Tibial nerve (tissue), 4 donors: ENCODE measurements around the gene ICA1. TPM values are rescaled to one million over a fixed set of nuclear protein-coding genes. Genes with fewer than 3 reads are reported as not detected.
"Not testable (repeated sequence)": the region's sequence is repeated elsewhere in the genome, so short reads cannot be mapped to it uniquely, and the experiment has no call there.

Experiments
- DNase-seq, 2 donors: peaks; one replicate each; pipeline ENCODE4 v3.0.0-alpha.2; 2019; ENCODE audit warnings: low spot score in 2 of 2
- H3K27ac ChIP-seq, 4 donors: fragments of 200-600 bp; sonication (generic) in 3 of 4; one replicate each; pipeline ENCODE4 v1.5.1; 2017 to 2019; ENCODE audit warnings: mild to moderate bottlenecking in 1 of 4
- H3K27me3 ChIP-seq, 2 donors: fragments of 200-600 bp; sonication (generic) in 1 of 2; one replicate each; pipeline versions ENCODE4 v1.5.1 to v1.6.0; 2017 to 2019
- H3K36me3 ChIP-seq, 3 donors: fragments of 200-600 bp; sonication (generic); one replicate each; pipeline ENCODE4 v1.5.1; 2018 to 2019
- H3K4me1 ChIP-seq, 4 donors: fragments of 200-600 bp; sonication (generic) in 3 of 4; one replicate each; pipeline ENCODE4 v1.5.1; 2017 to 2019
- H3K4me3 ChIP-seq, 4 donors: fragments of 200-600 bp; sonication (generic) in 3 of 4; one replicate each; pipeline ENCODE4 v1.5.1; 2017 to 2019; ENCODE audit warnings: mild to moderate bottlenecking in 1 of 4, moderate library complexity in 1 of 4
- H3K9me3 ChIP-seq, 4 donors: fragments of 200-600 bp; sonication (generic) in 3 of 4; one replicate each; pipeline ENCODE4 v1.5.1; 2017 to 2019
- EP300 ChIP-seq, 2 donors: sonication (generic); formaldehyde crosslinking; IDR thresholded peaks; one replicate each; pipeline ENCODE4 v1.6.1; 2017; ENCODE audit warnings: antibody characterized with exemption in 2 of 2, mild to moderate bottlenecking in 1 of 2
- POLR2A ChIP-seq, 2 donors: fragments of 450-650 bp; IDR thresholded peaks; one replicate each; pipeline ENCODE4 v1.6.1; 2017; ENCODE audit warnings: antibody characterized with exemption in 2 of 2, mild to moderate bottlenecking in 2 of 2, moderate library complexity in 2 of 2
- WGBS, 2 donors: methylation state at CpG; one replicate each; pipeline ENCODE4 v1.1.5; 2018; 5-methylcytosine and 5-hydroxymethylcytosine counted together
- total RNA-seq, 4 donors: library from RNA; depleted of rRNA; stranded (reverse); fragments of >200 nt; gene quantifications; one replicate each; pipeline ENCODE4 v1.1.0, GENCODE V29; 2016
- TF ChIP-seq, protein P1 (sequence below), 5 experiments: fragments of 200-600 bp in 3 of 5; fragments of 450-650 bp in 2 of 5; sonication (generic) in 3 of 5; IDR thresholded peaks; one replicate each; pipeline ENCODE4 v1.5.1; 2016 to 2019; ENCODE audit warnings: antibody characterized with exemption in 5 of 5, mild to moderate bottlenecking in 3 of 5, moderate library complexity in 2 of 5

Gene ICA1
- total RNA-seq, 4 donors from 2014 or later: 12.8 to 27.3 (median 20.5) TPM

DNA sequence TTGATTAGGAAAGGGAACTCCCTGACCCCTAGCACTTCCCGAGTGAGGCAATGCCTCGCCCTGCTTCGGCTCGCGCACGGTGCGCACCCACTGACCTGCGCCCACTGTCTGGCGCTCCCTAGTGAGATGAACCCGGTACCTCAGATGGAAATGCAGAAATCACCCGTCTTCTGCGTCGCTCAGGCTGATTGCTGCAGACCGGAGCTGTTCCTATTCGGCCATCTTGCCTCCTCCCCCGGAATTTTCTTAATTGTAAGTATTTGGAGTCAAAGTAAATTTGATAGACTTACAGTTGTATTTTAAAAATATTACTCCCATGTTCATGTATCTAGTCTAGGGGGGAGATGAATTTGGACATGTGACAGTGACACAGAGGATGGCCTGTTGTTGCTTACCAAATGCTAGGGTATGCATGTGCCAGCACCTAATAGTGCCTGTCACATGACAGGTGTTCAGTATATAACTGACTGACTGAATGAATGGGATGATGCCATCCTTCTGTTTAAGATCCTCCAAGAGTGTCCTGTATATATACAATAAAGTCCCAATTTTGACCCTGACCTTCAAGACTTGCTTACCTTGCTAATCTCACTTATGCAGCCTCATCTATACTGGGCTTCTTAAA lies 42.0 kb upstream of the ICA1 start:
- DNase-seq: no peak
- no peaks in the 10 kb centered on the region for H3K27me3 ChIP-seq
- no peaks in the 10 kb centered on the region for H3K4me1 ChIP-seq
- no peaks in the 10 kb centered on the region for H3K9me3 ChIP-seq
- no peak overlapping the region for H3K4me3 ChIP-seq
- H3K27ac ChIP-seq: no peak overlapping the region
- 91 to 93% methylated on average over 16 of the region's 16 CpGs for WGBS, 2 donors
- TF ChIP-seq POLR2A (IDR thresholded peaks at IDR 0.05) (no peak), EP300 (IDR thresholded peaks at IDR 0.05) (no peak)
- TF ChIP-seq, protein P1, sequence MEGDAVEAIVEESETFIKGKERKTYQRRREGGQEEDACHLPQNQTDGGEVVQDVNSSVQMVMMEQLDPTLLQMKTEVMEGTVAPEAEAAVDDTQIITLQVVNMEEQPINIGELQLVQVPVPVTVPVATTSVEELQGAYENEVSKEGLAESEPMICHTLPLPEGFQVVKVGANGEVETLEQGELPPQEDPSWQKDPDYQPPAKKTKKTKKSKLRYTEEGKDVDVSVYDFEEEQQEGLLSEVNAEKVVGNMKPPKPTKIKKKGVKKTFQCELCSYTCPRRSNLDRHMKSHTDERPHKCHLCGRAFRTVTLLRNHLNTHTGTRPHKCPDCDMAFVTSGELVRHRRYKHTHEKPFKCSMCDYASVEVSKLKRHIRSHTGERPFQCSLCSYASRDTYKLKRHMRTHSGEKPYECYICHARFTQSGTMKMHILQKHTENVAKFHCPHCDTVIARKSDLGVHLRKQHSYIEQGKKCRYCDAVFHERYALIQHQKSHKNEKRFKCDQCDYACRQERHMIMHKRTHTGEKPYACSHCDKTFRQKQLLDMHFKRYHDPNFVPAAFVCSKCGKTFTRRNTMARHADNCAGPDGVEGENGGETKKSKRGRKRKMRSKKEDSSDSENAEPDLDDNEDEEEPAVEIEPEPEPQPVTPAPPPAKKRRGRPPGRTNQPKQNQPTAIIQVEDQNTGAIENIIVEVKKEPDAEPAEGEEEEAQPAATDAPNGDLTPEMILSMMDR (IDR thresholded peaks at IDR 0.05): no peak
- no peaks in the 10 kb centered on the region for H3K36me3 ChIP-seq

DNA sequence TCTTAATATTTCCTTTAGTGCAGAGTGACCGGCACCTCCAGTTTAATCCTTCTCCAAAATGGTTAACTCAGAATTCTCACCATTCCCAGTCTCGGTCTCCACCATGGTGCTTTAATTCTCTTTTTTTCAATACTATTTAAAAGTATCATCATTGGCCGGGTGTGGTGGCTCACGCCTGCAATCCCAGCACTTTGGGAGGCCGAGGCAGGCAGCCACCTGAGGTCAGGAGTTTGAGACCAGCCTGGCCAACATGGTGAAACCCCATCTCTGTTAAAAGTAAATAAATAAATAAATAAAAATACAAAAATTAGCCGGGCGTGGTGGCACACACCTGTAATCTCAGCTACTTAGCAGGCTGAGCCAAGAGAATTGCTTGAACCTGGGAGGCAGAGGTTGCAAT lies 35.1 kb upstream of the ICA1 start:
- H3K27me3 ChIP-seq, H3K9me3 ChIP-seq, H3K27ac ChIP-seq, H3K4me1 ChIP-seq, DNase-seq, H3K4me3 ChIP-seq, H3K36me3 ChIP-seq: not testable (repeated sequence)
- WGBS, 2 donors: 93 to 94% methylated on average over 7 of the region's 7 CpGs

DNA sequence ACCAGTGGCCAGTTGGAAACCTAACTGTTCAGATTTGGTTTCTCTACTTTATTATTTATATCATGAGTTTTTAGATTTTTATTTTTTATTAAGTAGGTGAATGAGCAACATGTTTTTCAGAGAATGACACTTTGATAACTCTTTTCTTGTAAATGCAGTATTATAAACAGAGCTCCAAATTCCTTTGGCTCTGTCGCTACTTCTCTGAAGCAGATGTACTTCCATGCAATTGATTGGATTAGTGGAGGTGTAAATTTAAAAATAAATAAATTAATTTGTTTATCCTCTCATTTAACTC lies 34.3 kb upstream of the ICA1 start:
- TF ChIP-seq EP300 (IDR thresholded peaks at IDR 0.05): no peak
- TF ChIP-seq POLR2A (IDR thresholded peaks at IDR 0.05): no peak
- TF ChIP-seq, protein P1 (IDR thresholded peaks at IDR 0.05): no peak
- H3K4me3 ChIP-seq: no peak overlapping the region
- 97 to 100% methylated on average over 1 of the region's 1 CpG for WGBS, 2 donors
- no peaks in the 10 kb centered on the region for H3K4me1 ChIP-seq
- H3K36me3 ChIP-seq: no peaks in the 10 kb centered on the region
- no peaks in the 10 kb centered on the region for H3K27me3 ChIP-seq
- H3K9me3 ChIP-seq: no peaks in the 10 kb centered on the region
- H3K27ac ChIP-seq: no peak overlapping the region
- no peak for DNase-seq

DNA sequence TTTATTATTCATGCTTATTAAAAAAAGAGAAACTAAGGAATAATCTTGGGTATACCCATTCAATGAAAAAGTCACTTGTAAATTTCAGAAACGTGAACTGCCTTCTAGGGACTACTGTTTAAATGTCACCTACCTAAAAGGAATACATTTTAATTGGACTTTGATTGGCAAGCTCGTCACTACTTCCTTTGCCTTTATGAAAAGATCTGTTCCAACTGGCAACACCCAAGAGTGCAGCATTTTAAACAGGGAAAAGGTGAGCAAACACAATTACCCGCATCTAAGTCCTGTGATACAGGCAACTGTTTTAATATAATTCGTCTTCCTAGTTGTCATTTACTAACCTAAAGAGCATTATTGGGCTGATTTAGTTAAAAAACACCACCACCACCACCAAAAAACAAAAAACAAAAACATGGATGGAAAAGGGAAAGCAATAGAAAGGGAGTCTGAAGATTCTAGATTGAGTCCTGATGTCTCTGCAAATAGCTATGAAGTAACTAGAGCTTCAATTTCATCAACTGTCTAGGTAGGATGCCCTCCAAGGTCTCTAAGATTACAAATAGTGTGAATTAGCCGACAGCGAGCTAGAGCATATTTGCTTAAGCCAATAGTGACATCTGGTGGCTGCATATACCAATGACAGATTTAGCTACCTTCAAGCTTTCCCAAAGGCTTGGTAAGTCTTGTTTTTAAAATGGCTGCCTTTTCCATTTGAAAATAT lies 33.8 kb upstream of the ICA1 start:
- H3K9me3 ChIP-seq: no peaks in the 10 kb centered on the region
- no peaks in the 10 kb centered on the region for H3K4me1 ChIP-seq
- H3K36me3 ChIP-seq: no peaks in the 10 kb centered on the region
- H3K27ac ChIP-seq: no peak overlapping the region
- no peak for TF ChIP-seq EP300 (IDR thresholded peaks at IDR 0.05)
- TF ChIP-seq, protein P1 (IDR thresholded peaks at IDR 0.05): peak; percentile 59 to 77 (median 67)
- DNase-seq: peak in 1 of 2 donors; percentile 34
- WGBS, 2 donors: 50 to 51% methylated on average over 6 of the region's 6 CpGs
- H3K4me3 ChIP-seq: no peak overlapping the region
- no peaks in the 10 kb centered on the region for H3K27me3 ChIP-seq

DNA sequence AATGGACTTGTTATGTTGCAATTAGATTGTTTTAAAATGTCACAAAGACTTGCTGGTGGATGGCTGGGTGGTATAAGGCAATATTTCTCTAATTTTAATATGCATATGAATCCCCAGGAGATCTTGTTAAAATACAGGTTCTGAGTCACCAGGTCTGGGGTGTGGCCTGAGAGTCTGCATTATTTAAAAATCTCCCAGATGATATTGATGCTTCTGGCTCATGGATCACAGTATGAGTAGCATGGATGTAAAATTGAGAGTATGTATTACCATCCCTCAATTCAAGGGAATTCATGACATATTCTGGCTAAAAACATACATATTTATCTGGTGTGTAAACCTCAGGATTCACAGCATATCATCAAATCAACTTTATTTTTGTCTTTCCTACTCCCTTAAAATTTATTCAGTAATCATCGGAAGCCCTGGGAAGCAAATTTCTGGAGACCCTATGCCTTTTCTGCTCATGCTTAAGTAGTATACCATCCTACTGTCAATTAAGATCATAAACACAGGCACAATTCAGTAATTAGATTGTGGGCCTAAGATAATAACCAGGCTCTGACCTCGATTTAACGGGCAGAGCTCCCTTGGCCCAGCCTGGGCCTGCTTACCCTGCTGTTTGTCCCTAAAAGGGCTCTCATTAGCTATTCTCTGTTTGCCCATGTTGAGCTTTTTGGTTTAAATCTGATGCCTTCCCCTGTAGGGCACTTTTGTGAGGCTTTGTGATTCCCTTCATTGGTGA lies 29.6 kb upstream of the ICA1 start:
- no peaks in the 10 kb centered on the region for H3K9me3 ChIP-seq
- TF ChIP-seq, protein P1 (IDR thresholded peaks at IDR 0.05): no peak
- TF ChIP-seq POLR2A (IDR thresholded peaks at IDR 0.05) (no peak), EP300 (IDR thresholded peaks at IDR 0.05) (no peak)
- H3K4me1 ChIP-seq: no peaks in the 10 kb centered on the region
- DNase-seq: no peak
- H3K27me3 ChIP-seq: no peaks in the 10 kb centered on the region
- no peak overlapping the region for H3K4me3 ChIP-seq
- 70 to 85% methylated on average over 3 of the region's 3 CpGs for WGBS, 2 donors
- no peaks in the 10 kb centered on the region for H3K36me3 ChIP-seq
- no peak overlapping the region for H3K27ac ChIP-seq
